LoVo (cell line): ENCODE data around the gene NOP14.
"Not testable (repeated sequence)": the region's sequence is repeated elsewhere in the genome, so short reads cannot be mapped to it uniquely, and the experiment has no call there.

Experiments
- DNase-seq: peaks from one replicate; pipeline ENCODE4 v3.0.0-alpha.2; 2016; ENCODE audit warnings: low spot score

The NOP14 gene

GRCh38 chr4:2961811-2962441, 1.3 kb downstream of the NOP14 start:
- DNase-seq: no peak

- DNase-seq: no peak
Observed at GRCh38 chr4:2961421-2961810, 1.8 kb downstream of the NOP14 start.

- not testable (repeated sequence) for DNase-seq
Observed at GRCh38 chr4:2960450-2960849, 2.8 kb downstream of the NOP14 start.

- no peak for DNase-seq
Observed at GRCh38 chr4:2958446-2958845, 4.8 kb downstream of the NOP14 start.

GRCh38 chr4:2955186-2956044, 7.8 kb downstream of the NOP14 start:
- DNase-seq: not testable (repeated sequence)

- no peak for DNase-seq
Observed at GRCh38 chr4:2954358-2955185, 8.6 kb downstream of the NOP14 start.

GRCh38 chr4:2953496-2953895, 9.7 kb downstream of the NOP14 start:
- DNase-seq: no peak

GRCh38 chr4:2950221-2950989, 12.8 kb downstream of the NOP14 start:
- DNase-seq: no peak

- no peak for DNase-seq
Observed at GRCh38 chr4:2949782-2950125, 13.5 kb downstream of the NOP14 start.

GRCh38 chr4:2948895-2949781, 14.1 kb downstream of the NOP14 start:
- DNase-seq: no peak

- DNase-seq: no peak
Observed at GRCh38 chr4:2947926-2948325, 15.3 kb downstream of the NOP14 start.

- no peak for DNase-seq
Observed at GRCh38 chr4:2946812-2947600, 16.2 kb downstream of the NOP14 start.

- not testable (repeated sequence) for DNase-seq
Observed at GRCh38 chr4:2945619-2946604, 17.3 kb downstream of the NOP14 start.

GRCh38 chr4:2944586-2945526, 18.4 kb downstream of the NOP14 start:
- no peak for DNase-seq

GRCh38 chr4:2944091-2944482, 19.1 kb downstream of the NOP14 start:
- no peak for DNase-seq

GRCh38 chr4:2943364-2944090, 19.7 kb downstream of the NOP14 start:
- DNase-seq: no peak
